Non-pigmented ciliary epithelial cell (primary cell): ENCODE results near the gene ERFL.

ENCODE experiments used
- DNase-seq: peaks from one replicate; pipeline ENCODE4 v3.0.0-alpha.2; 2010; ENCODE audit warnings: low read depth

ERFL gene

DNA sequence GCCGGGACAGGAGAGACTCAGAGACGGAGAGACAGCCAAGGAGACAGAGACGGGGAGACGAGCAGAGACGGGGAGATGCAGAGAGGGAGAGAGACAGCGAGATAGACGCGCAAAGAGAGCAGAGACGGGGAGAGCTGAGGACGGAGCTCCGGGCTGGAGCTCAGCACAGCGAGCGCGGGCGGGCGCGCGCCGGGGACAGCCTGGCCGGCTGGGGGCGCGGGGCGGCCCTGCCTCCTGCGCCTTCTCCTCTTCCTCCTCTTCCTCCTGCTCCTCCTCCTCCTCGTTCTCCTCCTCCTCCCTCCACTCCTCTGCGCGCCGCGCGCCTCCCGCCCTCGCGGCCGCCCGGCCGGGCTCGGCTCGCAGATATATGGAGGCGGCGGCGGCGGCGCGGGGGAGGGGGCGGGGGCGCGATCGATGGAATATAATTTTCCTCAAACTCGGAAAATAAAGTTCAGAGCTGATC lies at the start of gene ERFL:
Gene ERFL, minus strand, starts transcription at position 229 of the 463 bp plus-strand sequence. CDS start 15,530 bp downstream, outside the sequence.
- no peak for DNase-seq

DNA sequence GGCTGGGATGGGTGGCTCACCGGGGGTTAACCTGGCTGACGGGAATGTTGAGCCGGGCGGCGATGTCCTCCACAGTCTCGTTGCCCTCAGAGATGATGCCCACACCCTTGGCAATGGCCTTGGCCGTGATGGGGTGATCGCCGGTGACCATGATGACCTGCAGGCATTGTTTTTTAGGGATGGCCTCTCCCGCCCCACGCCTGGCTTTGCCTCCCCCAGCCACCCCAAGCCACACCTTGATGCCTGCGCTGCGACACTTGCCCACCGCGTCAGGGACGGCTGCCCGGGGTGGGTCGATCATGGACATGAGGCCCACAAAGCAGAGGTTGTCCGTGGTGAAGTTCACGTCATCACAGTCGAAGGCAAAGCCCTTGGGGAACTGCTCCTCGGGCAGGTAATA lies 49.7 kb upstream of the ERFL start:
- no peak for DNase-seq

DNA sequence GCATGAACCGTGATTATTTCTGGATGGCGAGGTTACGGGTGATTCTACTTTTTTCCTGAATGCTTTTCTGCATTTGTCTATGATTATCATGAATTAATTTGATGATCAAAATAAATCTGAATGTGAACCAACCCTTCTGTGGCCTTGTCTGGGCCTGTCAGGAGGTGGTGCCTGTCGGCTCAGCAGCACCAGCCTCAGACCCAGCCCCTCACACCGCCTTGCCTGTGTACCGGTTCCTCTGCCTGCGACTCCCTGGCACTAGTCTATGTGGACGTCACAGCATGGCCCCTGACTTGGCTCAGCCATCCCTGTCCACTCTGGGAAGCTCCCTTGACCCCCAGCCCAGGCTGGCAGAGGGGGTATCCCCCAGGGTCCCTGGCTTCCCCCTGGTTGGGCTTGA lies 46.4 kb upstream of the ERFL start:
- DNase-seq = no peak

DNA sequence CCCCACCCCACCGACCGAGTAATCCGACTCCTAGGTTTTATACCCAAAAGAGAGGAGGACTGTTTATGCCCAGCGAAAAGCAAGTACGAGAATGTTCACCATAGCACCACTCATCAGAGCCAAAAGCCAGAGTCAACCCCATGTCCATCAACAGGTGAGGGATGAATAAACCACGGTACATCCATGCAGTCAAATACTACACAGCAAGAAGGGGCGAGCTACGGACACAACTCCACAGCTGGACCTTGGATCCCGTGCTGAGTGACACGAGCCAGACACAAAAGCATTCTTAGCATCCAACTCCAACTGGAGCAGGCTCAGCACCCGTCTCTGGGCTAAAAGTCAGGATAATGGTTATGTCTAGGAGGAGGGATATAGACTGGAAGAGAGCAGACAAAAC lies 43.1 kb upstream of the ERFL start:
- no peak for DNase-seq

DNA sequence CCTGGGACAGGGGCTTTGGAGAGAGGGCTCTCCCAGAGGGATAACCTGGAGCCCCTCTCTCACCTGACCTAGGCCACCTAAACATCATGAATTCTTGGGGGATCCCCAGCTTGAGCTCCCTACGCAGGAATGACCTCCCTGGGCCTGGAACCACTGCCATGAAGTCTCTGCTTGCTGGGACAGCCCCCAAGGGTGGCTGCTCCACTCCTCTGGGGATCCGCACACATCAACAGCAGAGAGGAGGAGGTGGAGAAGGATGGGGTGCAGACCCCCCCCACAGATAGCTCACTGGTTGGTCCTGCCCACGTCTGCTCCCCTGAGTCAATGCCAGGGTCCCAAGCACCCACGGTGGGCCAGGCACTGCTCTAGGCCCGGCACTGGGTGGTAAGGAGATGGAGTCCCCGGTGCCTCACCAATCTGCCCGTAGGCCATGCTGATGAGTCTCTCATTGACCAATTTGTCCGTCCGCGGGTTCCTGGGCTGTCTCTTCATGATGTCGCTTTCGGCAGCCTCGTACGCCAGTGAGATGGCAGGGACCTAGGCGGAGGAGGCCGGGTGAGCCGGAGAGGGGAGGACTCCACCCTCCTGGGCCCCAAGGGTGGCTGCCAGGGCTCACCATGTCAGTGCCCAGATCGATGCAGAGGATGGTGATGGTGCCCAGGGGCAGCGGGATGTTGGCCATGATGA lies 41.7 kb upstream of the ERFL start:
- no peak for DNase-seq

DNA sequence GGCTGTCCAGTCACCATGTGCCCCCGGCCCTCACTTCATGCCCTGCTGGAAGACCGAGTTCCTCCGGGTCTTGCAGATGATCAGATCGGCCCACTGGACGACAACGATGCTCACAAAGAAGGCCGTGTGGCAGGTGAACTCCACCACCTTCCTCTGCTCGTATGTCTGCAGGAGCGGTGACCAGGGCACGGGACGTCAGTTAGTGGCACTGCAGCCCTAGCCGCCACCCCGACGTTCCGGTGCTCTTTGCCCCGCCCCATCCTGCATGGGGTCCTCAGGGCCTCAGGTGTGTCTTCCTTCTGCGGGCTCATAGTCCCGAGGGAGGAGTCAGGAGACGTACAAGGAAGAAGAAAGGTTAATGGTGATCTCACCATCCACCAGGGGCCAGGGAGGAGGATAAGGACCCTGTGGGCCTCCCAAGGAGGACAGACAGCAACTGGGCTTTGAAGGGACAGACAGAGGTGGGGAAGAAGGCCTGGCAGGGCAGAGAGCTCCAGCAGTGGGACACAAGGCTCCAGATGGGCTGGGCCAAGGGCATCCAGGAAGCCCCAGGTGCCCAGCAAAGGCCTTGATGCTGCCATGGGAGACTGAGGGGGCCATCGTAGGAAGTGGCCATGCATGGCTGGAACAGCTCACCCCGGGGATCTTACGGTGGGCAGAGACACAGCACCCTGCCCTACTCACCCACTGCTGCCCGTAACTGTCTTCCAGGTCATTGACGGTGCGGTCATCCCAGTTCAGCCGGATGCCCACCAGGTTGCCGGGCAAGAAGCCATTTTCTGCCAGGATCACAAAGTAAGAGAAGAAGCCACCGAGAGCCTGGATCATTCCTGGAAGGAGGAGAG lies 40.7 kb upstream of the ERFL start:
- no peak for DNase-seq

DNA sequence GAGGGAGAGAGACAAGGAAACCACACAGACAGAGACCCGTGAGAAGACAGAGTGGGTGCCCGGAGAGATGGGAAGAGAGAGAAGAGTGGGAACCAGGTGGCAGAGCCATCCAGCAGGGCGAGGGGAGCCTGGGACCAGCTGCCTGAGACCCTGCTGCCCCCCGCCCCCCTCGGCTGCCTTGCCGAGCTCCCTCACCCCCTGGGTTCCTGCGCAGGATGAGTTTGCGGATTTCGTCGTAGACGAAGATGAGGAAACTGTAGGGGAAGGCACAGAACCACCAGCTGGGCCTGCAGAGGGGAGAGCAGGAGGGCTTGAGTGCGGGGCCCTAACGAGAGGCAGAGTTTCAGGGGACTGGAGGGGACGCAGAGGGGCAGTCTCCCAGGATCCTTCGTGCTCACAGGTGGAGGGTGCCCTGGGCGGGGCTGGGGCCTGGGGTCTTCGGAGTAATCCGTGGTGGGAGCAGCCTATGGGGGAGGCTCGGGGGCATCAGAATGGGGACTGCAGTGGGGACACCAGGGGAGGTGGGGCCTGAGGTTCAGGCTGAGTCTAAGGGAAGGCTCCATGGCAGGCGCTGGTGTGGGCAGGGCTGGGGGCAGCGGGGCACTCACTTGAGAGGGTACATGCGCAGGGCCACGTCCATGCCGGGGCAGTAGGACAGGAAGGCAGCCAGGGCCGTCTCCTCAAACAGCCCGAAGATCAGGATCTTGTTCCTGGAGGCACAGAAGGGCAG lies 39.0 kb upstream of the ERFL start:
- no peak for DNase-seq

DNA sequence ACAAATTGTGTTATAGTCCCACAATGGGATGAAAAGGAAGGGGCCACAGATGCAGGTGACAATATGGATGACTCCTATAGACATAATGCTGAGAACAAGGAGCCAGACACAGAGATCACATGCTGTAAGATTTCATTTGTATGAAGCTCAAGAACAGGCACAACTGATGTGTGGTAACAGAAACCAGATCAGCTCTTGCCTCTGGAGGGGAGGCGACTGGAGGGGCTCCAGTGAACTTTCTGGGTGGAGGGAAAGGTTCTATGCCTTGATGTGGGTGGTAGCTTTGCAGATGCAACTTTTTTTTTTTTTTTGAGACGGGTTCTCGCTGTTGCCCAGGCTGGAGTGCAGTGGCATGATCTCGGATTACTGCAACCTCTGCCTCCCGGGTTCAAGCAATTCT lies 36.9 kb upstream of the ERFL start:
- no peak for DNase-seq

DNA sequence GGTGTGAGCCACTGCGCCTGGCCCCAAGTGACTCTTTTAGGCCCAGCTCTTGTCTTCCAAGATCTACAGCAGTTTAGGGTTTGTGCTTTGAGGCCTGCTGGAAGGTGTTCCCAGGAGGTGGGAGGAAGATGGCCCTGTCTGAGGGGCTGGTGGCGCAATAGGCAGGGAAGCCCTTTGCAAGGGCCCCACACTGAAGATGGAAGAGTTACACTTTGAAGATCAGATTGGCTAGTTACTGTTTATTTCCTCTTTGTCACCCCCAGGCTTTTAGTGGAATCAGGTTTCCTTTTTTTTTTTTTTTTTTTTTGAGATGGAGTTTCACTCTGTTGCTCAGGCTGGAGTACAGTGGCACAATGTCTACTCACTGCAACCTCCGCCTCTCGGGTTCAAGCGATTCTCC lies 32.7 kb upstream of the ERFL start:
- DNase-seq = no peak

DNA sequence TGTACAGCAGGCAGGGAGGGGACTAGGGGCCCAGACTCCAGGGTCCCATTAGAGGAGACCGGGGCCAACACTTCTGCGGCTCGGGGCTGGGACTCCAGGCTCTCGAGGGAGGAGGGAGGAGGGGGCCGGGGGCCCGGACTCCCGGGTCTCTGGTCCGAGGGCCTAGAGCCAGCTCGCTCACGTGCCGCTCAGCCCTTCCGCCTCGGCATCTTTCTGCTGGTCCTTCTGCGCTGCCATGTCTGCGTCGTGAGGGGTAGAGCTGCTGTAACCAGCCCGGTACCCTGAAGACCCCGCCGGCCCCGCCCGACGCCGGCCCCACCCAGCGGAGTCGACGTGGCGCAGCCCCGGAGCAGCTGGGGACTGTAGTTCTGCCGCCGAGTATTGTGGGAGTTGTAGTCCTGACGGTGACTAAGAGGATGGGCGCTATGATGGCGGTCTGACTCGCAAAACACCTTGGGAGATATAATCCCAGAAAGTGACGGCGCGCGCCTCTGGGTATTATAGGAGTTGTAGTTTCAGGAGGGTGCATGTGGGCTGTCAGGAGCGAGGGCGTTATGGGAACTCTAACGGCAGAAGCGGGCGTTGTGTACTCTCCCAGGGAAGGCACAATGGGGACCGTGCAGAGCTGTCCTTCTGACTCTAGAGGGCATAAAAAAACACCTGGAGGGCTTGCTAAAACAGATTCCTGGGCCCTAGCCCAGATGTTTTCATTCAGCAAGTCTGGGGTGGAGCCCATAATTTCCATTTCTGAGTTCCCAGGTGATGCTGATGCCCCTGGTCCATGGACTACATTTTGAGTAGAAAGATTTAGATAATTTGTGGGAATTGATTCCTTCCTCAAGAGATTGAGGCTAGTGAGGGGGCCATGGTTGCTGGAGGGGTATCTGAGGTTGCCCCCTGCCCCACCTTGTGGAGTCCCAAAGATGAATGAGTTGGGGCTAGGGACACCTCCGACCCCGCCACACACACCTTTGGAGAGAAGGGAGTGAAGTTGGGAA lies 31.1 kb upstream of the ERFL start, which contains the start of gene RABAC1:
Gene RABAC1, minus strand, starts transcription at position 266 of the 998 bp plus-strand sequence. Its CDS starts 29 bp downstream, at position 237.
- DNase-seq = peak; percentile 66

DNA sequence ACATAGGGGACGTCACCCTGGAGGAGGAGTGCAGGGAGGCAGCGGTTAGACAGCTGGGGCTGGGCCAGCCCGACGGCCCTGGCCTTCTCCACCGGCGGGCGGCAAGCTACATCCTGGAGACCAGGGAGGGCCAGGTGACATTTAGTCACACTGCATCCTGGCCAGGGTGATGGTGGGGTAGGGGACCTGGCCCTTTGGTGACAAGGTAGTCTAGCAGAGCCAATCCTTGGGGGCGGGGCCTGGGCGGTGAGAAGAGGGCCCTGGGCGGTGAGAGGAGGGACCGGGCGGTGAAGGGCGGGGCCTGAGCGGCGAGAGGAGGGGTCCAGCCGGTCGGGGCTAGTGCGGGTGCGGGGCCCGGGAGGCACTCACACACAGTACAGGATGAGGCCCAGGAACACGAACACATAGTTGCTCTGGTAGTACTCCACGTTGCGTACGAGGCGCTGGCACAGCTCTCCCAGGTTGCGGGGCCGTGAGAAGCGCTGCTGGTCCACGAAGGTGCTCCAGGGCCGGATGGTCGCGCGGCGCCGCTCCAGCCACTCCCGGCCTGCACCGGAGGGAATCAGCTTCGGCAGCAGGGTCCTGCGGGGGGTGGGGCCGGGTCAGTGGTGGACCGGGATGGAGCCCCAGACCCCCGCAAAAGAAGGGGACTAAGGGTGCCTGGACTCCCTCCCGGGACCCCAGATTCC lies 30.3 kb upstream of the ERFL start:
- no peak for DNase-seq

DNA sequence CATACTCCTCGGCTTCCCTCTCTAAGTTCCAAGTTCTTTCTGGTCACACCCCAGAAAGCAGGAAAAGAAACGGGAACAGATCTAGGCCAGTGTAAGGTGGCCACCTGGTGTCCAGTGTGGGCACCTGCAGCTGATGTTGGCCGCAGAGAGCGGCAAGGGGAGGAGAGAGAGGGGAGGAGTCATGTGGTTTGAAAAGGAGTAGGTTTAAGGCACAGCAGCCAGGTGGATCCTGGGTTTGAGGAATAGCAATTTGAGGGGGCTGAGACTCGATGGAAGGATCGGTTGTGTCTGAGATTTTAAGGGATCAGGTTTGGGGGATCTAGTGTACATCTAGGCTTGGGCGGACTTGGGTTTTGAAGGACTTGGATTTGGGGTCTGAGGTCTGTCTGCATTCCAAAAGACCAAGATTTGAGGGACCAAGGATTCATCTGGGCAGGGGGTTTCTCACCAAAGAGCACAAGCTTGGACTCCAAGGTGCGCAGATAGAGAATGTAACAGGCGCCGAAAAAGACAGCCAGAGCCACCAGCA lies 29.7 kb upstream of the ERFL start:
- DNase-seq = peak; percentile 63

DNA sequence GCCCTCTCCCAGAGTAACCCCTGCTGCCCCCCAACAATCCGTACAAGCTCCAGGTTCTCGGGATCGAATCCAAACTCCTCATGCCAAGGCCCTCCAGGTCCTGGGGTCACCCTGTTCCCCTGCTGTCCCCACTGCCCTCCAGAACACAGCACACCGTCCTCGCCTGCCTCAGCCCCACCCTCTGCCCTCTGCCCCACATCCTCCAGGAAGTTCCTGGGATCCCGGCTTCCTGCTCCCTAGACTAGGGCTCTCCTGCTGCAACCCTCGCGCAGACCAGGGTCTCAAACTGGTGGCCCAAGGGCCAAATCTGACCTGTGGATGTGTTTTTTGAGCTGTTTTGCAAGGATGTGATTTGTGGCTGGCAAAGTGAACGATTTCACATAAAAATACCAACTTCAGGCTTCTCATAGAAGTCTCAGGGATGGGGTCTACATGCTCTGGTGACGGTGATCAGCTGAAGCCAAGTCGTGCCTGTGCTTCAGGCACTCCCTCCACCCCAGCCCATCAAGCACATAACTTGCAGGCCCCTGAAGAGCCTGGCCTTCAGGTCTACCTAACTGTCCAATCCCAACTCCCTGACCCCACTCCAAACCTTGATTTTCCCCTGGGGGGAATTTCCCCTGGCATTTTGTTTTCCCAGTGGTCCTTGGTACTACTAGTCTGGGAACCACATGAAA lies 29.1 kb upstream of the ERFL start:
- no peak for DNase-seq

DNA sequence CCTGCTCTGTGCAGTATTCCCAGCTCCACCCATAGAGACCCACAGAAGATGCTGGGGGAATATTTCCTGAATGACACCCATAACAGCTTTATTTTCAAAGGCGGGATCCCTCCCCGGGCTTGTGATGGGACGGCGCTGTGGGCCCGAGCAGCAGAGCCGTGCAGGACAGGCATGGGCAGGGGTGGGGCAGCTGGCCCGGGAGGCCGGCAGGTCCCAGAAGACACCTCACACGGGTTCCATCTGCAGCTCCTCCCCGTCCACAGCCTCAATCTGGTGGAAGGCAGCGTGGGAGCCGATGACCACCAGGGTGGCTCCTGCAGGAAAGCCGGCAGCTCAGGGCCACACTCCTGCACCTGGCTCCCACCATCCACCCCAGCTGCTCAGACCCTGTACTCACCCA lies 28.4 kb upstream of the ERFL start:
- DNase-seq = no peak

DNA sequence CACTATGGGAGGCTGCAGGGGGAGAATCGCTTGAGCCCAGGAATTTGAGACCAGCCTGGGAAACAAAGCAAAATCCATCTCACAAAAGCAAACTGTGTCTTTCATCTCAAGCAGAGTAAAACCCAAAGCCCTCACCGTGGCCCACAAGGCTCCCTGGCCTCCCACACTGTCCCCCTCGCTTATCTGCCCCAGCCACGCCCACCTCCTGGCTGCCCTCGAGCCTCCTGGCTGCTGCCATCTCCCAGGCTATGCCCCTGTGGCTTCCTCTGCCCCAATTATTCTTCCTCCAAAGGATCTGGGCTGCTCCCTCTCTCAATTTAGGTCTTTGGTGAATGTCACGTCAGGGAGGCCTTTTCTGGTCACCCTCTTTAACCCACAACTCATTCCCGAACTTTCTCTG lies 27.3 kb upstream of the ERFL start:
- no peak for DNase-seq

DNA sequence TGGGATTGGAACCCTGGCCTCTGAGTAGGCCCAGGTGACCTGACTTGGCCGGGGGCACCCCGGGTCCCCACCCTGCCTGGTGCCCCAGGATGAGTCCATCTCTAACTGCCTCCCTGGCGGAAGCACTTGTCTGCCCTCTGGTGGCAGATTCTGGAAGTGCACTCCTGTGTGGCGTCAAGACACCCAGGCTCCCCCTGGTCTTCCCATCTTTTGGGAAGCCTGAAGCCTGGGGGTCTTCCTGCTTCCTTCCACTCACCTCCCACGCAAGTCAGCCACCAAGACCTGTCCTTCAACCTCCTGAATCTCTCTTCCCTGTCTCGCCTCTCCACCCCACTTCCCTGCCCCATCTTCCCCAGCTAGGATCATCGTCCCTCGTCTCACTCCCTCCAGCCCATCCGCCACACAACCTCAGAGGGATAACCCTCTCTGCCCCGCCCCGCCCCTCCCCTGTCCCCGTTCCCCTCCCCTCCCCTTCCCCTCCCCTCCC lies 23.5 kb upstream of the ERFL start:
- DNase-seq = no peak

DNA sequence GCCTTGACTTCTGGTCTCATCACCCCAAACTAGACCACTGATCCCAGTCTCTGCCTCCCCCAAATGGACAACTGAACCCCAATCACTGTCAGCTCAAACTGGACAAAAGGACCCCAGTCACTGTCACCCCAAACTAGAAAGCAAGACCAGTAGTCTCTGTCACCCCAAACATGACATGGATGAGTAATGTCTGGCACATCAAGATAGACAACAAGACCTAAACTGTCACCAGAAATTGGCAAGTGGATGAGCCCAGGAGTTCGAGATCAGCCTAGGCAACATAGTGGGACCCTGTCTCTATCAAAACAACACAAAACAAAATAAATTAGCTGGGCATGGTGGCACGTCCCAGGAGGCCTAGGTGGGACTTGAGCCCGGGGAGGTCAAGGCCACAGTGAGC lies 18.8 kb upstream of the ERFL start:
- no peak for DNase-seq

DNA sequence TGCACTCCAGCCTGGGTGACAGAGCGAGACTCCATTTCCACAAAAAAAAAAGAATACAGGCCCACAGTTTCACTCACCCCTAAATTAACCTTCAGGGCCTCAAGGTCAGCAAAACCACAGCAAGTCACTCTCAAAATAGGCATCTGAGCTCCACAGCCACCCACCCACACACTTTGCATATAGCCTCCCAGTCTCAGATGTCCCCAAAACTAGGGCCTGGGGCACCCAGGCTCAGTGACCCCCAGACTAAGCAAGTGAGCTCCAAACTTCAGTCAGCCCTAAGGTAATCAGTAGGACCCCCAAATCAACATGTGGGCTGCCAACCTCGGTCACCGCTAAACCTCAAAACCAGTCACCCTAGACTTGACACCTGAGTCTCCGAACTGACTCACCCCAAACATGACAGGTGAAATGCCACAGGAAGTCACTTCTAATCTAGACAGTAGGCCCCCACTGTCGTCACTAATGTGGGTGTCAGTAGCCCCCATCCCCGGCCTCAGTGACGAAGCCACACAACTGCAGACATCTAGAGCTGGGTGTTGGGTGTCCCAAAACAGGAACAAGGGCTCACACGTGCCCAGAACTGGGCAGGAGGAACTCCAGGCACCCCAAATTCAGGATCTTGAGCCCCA lies 17.0 kb upstream of the ERFL start:
- no peak for DNase-seq

DNA sequence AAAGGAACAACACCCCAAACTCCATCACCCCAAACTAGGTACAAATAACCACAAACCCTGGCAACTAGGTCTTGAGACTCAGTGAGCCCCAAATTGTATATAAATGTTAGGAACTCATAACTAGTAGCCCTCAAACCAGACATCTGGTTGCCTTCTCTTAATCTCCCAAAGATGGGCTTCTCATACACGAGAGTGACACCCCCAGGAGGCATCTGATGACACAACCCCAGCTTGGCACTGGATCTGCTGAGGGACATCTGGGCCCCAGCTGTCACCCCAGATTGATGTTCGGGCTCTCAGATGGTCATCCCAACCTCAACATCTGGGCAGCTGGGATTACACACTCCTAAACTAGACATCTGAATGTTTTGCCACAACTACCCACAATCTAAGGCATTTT lies 16.1 kb upstream of the ERFL start:
- DNase-seq = no peak
